NCI-H2029 (cell line): ENCODE measurements around the gene IL20.

Experiments
- DNase-seq: peaks from one replicate; lab custom pipeline; 2025; lab: John Stamatoyannopoulos, UW

Gene IL20

GRCh38 chr1:206864939-206865671 lies at the start of gene IL20:
IL20 (plus strand) TSS chr1:206865623; CDS start chr1:206865853, 230 bp downstream.
- DNase-seq: peak; percentile 84

GRCh38 chr1:206816390-206817287 lies 48.8 kb upstream of the IL20 start:
- no peak for DNase-seq

GRCh38 chr1:206821493-206821892 lies 43.9 kb upstream of the IL20 start:
- peak; percentile 27 for DNase-seq

GRCh38 chr1:206823727-206824126 lies 41.7 kb upstream of the IL20 start:
- no peak for DNase-seq

- DNase-seq: no peak
Observed at GRCh38 chr1:206824331-206824730, 41.1 kb upstream of the IL20 start.

GRCh38 chr1:206826394-206826793 lies 39.0 kb upstream of the IL20 start:
- DNase-seq: no peak

GRCh38 chr1:206828061-206828460 lies 37.4 kb upstream of the IL20 start:
- no peak for DNase-seq

GRCh38 chr1:206828765-206829164 lies 36.7 kb upstream of the IL20 start:
- no peak for DNase-seq

- DNase-seq: no peak
Observed at GRCh38 chr1:206829282-206829681, 36.1 kb upstream of the IL20 start.

- DNase-seq: no peak
Observed at GRCh38 chr1:206829875-206830274, 35.5 kb upstream of the IL20 start.

- DNase-seq: no peak
Observed at GRCh38 chr1:206831650-206832049, 33.8 kb upstream of the IL20 start.

GRCh38 chr1:206832352-206832880 lies 33.0 kb upstream of the IL20 start:
- DNase-seq: no peak

- no peak for DNase-seq
Observed at GRCh38 chr1:206833106-206833680, 32.2 kb upstream of the IL20 start.

GRCh38 chr1:206833801-206834200 lies 31.6 kb upstream of the IL20 start:
- DNase-seq: peak; percentile 57

- DNase-seq: no peak
Observed at GRCh38 chr1:206834217-206834616, 31.2 kb upstream of the IL20 start.

- no peak for DNase-seq
Observed at GRCh38 chr1:206834711-206835110, 30.7 kb upstream of the IL20 start.

GRCh38 chr1:206835186-206835585 lies 30.2 kb upstream of the IL20 start:
- DNase-seq: peak; percentile 85

- no peak for DNase-seq
Observed at GRCh38 chr1:206836111-206836510, 29.3 kb upstream of the IL20 start.

- no peak for DNase-seq
Observed at GRCh38 chr1:206839006-206839560, 26.3 kb upstream of the IL20 start.

GRCh38 chr1:206839857-206840256 lies 25.6 kb upstream of the IL20 start:
- no peak for DNase-seq

- DNase-seq: no peak
Observed at GRCh38 chr1:206841609-206842323, 23.7 kb upstream of the IL20 start.

GRCh38 chr1:206842854-206843253 lies 22.6 kb upstream of the IL20 start:
- DNase-seq: no peak
